Stimulated activated CD4-positive, alpha-beta T cell treated with anti-CD3 and anti-CD28 coated beads, Interleukin-4, amount 100 ng/mL, for 1 hour (primary cell): ENCODE measurements around the gene PDE4A.
A peak's percentile ranks its signal among the peaks of the same experiment; 100 is the strongest.
"Not testable (repeated sequence)": the region's sequence is repeated elsewhere in the genome, so short reads cannot be mapped to it uniquely, and the experiment has no call there.

Source experiments
- DNase-seq: peaks from one replicate; pipeline ENCODE4 v3.0.0-alpha.2; 2020

Gene PDE4A

DNA sequence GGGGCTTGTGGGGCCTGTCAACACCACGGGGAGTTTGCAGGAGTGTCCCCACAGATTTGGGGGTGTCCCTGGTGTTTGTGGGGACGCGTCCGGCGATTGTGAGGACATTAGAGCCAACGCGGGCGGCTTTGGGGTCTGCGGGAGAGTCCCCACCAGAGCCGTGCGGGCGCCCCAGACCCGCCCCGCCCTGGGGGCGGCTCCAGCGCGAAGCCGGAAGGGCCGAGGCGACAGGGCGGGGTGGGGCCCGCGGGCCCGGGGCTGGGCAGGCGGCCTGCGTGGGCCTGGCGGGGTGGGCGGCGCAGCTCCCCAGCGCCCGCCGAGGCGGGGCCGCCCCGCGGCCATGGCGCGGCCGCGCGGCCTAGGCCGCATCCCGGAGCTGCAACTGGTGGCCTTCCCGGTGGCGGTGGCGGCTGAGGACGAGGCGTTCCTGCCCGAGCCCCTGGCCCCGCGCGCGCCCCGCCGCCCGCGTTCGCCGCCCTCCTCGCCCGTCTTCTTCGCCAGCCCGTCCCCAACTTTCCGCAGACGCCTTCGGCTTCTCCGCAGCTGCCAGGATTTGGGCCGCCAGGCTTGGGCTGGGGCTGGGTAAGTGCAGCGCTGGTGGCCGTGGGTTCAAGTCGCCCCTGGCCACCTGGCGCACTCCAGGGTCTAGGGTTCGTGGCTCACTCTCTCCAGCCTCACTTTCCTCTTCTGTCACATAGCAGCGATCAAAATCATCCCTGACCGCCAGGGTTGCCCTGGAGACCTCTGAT, 10.3 kb downstream of the PDE4A start:
- DNase-seq, result no peak

DNA sequence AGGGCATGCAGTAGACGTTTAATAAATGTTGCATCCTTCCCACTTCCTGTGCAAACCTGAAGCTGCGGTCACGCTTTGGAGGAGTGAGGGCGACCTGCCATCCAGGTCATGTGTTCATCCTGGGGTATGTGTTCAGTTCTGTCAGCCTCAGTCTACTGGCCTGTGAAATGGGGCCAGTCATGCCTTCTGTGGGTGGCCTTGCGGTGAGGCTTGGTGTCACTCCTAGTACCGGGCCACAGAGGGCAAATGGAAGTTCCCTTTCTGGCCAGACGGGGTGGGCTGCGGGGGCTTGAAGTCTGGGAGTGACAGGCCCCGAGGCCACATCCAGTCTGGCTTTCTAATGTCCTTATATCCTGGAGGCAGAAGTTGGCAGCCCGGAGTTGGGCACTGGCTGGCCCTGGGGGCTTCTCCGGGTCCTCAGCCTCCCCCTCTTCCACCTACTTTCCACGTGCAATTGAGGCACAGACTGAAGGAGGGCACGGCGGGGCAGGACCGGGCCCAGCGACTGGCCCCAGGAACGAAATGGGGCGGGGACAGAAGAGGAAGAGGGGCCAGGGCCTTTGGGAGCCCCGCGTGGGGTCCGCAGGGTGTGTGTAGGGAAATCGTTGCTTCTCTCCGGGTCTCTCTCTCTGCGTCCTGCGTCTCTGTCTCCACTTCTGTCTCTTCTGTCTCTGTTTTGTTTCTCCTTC, 11.1 kb downstream of the PDE4A start:
- DNase-seq, result no peak

DNA sequence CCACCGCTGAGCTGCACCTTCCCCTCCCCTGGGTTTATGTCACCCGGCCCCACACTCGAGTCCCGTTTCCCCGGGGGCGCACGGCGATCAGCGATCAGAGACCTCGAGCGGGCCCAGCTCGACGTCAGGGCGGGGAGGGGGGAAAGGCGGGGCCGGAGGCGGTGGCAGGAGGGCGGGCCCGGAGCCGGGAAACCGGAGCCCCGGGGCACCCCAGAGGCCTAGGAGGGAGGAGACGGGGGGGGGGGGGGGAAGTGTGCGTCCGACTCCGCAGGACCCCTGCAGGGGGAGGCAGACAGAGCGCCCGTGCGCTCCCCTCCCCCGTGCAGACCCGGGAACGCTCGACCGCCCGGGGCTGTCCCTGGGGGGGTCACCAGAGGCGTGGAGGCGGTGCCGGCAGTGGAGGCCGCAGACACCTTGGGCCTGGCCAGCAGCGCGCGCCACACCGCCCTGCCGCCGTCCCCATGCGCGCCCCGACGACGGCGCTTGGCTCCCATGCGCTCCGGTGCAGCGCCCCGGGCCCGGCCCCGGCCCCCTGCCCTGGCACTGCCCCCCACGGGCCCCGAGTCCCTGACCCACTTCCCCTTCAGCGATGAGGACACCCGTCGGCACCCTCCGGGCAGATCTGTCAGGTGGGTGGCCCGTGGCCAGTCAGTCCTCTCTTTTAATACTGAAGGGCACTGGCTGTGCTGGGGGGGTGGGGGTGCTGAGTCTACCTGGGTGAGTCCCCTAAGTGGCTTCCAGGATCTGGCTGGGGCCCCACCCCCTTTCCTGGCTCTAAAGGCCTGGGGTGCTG, 11.8 kb downstream of the PDE4A start:
- DNase-seq, result peak; percentile 62

DNA sequence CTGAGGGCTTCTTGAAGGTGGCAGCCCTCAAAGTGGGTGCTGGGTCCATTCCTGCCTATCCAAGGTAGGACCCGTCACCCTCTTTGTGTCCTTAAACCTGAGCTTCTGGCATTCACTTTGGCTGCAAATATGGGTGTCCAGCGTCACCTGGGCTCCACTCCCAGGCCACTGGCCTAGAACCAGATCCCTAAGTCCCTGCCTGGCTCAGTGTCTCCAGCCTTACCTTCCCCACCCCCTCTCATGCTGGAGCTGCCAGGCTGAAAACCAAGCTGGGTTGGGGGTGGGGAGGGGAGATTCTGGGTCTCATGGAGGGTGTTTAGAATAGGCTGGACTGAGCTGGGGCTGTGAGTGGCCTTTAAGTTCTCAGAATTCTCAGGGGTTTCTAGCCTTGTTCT, 12.4 kb downstream of the PDE4A start:
- no peak for DNase-seq

DNA sequence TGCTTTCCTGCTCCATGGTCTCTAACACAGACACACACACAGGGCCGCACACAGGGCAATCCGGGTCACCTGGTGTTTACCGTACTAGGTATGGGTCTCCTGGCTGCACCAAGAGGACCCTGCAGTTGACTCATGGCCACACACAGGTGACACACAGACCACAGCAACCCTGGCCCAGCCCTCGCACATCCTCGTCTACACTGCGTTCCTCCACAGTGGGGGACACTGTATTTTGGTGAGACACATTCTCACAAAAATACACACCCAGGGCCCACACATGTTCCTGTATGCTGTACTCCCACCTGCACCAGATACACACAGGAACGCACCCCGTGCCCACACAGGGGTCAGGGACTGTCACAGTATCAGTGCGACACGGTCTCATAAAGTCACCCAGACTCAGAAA, 12.8 kb downstream of the PDE4A start:
- DNase-seq, result no peak

DNA sequence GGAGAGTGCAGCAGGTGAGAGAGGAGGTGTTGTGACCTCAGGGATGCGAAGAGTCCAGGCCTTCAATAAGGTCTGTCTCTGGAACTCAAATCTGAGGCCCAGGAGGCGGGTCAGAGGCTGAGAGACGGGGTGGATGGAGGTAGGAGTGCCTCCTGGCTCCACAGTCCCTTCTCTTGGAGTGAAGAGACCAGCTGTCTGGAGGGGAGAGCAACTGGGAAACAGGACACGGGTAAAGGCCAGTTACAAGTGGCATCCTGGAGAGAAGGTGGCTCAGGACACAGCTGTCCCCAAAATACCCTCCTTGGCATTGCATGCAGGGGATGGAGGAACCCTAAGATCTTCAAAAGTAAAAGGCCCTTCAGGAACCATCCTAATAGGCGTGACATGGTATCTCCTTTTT, 19.2 kb downstream of the PDE4A start:
- no peak for DNase-seq

DNA sequence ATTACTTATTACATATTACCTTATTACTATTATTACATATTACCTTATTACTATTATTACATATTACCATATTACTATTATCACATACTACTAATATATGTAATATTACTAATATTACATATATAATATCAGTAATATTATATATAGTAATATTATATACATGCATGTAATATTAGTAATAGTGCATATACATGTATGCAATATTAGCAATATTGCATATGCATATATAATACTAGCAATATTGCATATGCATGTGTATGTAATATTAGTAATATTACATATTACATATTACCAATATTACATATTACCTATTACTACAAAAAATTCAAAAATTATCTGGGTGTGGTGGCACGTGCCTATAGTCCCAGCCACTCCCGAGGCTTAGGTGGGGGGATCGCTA, 22.4 kb downstream of the PDE4A start:
- DNase-seq, result no peak

DNA sequence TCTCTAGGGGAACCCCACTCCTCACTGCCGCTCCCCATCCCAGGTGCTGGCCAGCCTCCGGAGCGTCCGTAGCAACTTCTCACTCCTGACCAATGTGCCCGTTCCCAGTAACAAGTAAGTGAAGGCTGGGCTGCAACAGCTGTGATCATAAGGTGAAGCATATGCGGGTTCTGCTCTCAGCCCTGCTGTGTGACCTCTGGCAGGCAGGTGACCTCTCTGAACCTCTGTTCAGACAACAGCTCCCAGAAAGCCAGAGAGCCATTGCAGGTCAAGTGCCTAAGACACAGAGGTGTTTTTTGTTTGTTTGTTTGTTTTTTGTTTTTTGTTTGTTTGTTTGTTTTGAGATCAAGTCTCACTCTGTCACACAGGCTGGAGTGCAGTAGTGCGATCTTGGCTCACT, 28.7 kb downstream of the PDE4A start:
- no peak for DNase-seq

DNA sequence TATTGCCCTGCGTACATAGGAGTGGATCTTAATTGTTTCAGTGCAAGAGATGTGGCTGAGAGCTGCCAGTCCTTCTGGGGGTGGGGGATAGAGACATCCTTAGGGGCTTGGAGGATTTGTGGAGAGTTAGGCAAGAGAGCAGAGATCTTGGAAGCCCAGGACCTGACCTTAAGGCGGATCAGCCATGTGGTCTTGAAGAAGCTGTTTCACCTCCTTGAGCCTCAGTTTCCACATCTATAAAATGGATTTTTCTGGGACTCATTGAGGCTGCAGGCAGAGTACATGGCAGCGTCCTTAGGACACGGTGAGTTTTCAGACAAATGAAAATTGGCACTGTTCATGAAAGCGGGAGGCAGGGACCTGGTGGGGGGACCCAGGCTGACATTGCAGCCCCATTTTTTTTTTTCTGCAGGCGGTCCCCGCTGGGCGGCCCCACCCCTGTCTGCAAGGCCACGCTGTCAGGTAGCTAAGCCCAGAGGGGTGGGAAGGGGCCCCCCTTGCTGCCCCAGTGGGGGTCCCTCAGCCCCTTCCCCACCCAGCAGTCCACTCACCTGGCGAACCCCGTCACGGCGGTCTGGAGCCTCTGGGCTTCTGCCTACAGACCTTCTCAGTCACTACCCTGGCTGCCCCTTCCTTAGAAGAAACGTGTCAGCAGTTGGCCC, 30.0 kb downstream of the PDE4A start:
- DNase-seq, result no peak

DNA sequence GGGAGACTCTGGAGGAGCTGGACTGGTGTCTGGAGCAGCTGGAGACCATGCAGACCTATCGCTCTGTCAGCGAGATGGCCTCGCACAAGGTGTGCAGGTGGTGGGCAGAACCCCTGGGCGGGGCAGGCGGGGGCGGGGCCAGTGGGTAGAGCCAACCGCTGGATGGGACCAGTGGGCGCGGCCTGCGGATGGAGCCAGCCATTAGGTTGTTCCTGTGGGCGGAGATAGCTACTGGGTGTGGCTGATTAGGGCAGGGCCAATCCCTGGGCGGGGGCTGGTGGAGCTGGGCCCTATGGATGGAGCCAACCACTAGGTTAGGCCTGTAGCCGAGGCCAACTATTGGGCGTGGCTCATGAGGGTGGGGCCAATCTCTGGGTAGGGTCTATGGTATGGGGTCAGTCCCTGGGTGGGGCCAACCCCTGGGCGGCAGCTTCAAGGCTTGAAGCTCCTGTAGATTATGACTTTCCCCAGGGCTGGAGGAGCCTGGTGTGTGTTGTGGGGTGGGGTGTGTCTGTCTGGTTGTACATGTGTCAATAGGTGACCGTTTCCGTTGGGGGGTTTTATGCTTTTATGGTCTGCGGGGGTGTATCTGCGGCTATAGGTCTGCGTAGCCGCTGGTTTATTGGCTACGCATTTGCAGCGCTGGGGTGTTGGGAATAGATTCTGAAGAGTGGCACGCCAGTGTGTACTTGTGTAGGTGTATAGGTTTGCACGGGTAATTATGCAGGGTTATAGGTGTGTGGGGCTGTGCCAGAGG, 30.7 kb downstream of the PDE4A start:
- DNase-seq, result no peak

DNA sequence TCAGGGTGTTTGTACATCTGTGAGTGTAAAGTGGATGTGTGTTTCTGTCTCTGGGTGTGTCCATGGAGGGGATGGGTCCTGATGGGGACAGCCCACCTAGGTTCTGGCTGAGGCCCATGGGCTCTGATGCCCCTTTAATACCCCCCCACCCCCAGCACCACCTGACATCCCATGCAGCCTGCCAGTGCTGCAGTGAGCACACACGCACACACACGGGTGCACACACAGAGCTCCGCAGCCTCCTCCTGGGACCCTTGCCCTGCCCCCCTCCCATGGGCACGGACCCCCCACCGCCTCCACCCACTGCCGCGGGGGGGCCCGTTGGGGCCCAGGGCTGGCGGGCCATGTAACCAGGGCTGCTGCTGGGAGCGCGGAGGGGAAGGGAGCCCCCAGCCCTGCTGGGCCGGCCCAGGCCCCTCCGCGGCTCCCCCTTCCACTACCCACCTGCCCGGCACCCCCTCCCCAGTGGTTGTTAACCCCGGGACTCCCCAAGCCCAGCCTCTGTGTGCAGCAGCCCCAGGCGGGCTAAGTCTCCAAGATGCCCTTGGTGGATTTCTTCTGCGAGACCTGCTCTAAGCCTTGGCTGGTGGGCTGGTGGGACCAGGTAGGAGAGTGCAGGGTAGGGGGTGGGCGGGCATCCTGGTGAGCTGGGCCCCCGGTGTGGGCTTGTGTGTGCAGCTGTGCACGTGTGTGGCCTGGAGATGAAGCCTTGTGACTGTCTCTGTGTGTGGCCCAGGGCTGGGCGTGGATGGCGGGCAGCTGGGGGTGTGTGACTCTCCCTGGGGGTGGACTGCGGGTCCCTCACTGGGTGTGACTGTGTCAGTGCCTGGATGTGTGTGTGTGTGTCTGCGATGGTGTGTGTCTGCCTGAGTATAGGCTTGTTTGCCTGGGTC, 32.6 kb downstream of the PDE4A start:
- no peak for DNase-seq

DNA sequence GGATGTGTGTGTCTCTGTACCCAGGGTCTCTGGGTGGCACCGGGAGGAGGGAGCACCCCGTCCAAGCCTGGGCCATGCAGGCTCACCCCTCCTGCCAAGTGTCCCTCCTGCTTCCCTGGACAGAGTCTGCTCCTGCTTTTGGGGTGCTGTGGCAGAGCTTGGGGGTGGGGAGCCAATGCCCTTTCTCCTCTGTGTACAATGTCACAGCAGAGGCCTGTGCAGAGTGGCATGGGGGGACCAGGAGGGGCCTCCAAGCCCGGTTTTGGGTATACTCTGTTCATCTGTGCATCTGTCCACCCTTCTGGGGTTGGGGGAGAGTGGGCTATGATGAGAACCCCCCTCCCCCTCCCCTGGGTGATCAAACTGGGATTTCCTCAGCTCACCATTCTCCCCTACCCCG, 33.5 kb downstream of the PDE4A start:
- DNase-seq, result no peak

DNA sequence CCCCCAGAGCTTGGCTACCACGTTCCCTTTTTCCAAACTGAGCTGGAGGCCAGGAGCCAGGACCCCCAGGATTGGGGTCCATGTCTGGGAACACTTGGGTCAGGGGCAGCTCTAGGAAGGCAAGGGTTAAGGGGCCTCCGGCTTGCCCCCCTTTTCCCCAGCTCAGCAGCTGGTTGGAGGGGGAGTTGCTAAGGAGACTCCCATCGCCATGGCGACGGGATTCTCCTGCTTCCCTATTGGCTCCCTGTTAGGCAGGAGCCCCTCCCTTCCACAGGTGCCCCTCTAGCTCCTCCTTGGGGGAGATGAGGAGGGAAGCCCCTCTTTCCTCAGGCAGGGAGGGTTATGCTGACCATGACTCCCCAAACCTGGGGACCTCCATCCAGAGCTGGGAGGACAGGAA, 33.9 kb downstream of the PDE4A start:
- no peak for DNase-seq

DNA sequence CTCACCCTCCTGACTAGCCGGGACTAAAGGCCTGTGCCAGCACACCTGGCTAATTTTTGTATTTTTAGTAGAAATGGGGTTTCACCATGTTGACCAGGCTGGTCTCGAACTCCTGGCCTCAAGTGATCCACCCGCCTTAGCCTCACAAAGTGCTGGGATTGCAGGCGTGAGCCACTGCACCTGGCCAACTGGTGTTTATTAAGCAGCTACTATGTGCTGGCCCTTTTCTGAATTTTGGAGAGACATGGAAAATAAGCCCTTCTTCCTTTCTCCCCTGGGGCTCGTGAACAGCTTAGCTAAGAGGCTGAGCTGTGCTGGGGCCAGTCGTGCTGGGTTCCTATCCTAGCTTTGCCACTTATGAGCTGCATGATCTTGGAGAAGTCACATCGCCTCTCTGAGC, 38.4 kb downstream of the PDE4A start:
- not testable (repeated sequence) for DNase-seq

DNA sequence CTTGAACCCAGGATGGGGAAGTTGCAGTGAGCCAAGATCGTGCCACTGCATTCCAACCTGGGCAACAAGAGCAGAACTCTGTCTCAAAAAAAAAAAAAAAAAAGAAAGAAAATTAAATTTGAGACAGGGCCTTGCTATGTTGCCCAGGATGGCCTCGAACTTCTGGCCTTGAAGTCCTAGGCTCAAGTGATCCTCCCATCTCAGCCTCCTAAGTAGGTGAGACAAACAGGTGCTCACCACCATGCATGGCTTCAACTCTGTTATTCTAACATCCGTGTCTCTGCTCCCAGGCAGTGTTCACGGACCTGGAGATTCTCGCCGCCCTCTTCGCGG, 40.3 kb downstream of the PDE4A start:
- DNase-seq, result no peak

DNA sequence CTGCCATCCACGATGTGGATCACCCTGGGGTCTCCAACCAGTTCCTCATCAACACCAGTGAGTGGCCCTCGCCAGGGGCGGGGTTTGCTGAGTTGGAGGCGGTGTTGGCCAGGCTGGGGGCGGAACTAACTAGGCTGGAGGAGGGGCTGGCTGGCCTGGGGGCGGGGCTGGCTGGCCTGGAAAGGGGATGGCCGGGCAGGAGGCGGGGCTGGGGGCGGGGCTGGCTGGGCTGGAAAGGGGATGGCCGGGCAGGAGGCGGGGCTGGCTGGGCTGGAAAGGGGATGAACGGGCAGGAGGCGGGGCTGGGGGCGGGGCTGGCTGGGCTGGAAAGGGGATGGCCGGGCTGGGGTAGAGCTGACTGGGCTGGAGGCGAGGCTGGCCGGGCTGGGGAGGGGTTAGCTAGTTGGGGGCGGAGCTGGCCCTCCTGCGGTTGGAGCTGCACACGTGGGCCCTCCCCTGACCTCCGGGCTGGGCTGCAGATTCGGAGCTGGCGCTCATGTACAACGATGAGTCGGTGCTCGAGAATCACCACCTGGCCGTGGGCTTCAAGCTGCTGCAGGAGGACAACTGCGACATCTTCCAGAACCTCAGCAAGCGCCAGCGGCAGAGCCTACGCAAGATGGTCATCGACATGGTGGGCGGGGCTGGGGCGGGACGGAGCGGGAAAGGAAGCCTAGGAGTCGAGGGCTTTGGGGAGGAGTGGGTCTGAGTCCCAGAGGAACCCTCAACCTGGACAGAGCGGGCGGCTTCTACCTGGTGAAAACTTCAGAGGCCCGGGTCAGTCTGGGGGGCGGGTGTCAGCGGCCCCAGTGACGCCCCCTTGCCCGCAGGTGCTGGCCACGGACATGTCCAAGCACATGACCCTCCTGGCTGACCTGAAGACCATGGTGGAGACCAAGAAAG, 41.0 kb downstream of the PDE4A start:
- peak; percentile 84 for DNase-seq

DNA sequence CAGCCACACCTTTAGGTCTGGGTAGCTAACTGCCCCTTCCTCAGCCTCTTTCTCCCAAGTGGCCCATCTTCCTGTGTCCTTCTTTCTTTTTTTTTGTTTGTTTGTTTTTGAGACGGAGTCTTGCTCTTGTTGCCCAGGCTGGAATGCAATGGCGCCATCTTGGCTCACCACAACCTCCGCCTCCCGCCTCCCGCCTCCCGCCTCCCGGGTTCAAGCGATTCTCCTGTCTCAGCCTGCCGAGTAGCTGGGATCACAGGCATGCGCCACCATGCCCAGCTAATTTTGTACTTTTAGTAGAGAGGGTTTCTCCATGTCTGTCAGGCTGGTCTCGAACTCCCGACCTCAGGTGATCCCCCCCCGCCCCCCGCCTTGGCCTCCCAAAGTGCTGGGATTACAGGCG, 41.7 kb downstream of the PDE4A start:
- not testable (repeated sequence) for DNase-seq

DNA sequence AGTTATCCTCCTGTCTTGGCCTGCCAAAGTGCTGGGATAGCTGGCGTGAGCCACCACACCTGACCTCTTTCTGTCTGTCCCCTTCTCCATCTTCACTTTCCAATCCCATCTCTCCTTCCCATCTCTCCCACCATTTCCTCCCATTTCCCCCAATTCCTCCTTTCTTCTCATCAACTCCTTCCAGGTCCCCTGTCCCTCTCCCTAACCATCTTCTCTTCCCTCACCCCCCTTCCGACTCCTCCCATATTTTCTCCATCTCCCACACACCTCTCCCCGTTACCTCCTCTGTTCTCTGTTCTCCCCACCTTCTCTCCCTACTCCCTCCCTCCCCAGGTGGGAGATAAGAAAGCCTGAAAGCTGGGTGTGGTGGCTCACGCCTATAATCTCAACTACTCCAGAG, 42.2 kb downstream of the PDE4A start:
- DNase-seq, result no peak

DNA sequence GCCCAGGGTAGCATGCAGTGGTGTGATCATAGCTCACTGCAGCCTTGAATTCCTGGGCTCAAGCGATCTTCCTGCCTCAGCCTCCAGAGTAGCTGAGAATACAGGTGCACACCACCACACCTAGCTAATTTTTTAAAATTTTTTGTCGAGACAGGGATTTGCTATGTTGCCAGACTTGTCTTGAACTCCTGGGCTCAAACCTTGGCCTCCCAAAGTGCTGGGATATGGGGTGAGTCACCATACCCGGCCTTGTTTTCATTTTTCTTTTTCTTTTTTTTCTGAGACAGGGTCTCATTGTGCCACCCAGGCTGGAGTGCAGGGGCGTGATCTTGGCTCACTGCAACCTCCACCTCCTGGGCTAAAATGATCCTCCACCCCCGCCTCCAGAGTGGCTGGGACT, 44.1 kb downstream of the PDE4A start:
- no peak for DNase-seq

DNA sequence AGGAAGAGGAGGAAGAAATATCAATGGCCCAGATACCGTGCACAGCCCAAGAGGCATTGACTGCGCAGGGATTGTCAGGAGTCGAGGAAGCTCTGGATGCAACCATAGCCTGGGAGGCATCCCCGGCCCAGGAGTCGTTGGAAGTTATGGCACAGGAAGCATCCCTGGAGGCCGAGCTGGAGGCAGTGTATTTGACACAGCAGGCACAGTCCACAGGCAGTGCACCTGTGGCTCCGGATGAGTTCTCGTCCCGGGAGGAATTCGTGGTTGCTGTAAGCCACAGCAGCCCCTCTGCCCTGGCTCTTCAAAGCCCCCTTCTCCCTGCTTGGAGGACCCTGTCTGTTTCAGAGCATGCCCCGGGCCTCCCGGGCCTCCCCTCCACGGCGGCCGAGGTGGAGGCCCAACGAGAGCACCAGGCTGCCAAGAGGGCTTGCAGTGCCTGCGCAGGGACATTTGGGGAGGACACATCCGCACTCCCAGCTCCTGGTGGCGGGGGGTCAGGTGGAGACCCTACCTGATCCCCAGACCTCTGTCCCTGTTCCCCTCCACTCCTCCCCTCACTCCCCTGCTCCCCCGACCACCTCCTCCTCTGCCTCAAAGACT, 46.9 kb downstream of the PDE4A start:
- no peak for DNase-seq
